Epithelial cell of umbilical artery (primary cell): ENCODE measurements around the gene COPS7A. TPM values are rescaled to one million over a fixed set of nuclear protein-coding genes. Genes with fewer than 3 reads are reported as not detected.

ENCODE experiments used
- total RNA-seq: library from RNA; depleted of rRNA; stranded (reverse); fragments of >200 nt; gene quantifications from 2 replicates; pipeline ENCODE4 v1.2.3, GENCODE V29; 2014

COPS7A gene, protein sequence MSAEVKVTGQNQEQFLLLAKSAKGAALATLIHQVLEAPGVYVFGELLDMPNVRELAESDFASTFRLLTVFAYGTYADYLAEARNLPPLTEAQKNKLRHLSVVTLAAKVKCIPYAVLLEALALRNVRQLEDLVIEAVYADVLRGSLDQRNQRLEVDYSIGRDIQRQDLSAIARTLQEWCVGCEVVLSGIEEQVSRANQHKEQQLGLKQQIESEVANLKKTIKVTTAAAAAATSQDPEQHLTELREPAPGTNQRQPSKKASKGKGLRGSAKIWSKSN
- 32.2 and 33.4 TPM in 2 replicates for total RNA-seq

GRCh38 chr12:6723607-6724408 lies at the start of gene COPS7A:
Gene COPS7A (plus strand): TSS chr12:6724046. CDS start chr12:6724657, 611 bp downstream.

DNA sequence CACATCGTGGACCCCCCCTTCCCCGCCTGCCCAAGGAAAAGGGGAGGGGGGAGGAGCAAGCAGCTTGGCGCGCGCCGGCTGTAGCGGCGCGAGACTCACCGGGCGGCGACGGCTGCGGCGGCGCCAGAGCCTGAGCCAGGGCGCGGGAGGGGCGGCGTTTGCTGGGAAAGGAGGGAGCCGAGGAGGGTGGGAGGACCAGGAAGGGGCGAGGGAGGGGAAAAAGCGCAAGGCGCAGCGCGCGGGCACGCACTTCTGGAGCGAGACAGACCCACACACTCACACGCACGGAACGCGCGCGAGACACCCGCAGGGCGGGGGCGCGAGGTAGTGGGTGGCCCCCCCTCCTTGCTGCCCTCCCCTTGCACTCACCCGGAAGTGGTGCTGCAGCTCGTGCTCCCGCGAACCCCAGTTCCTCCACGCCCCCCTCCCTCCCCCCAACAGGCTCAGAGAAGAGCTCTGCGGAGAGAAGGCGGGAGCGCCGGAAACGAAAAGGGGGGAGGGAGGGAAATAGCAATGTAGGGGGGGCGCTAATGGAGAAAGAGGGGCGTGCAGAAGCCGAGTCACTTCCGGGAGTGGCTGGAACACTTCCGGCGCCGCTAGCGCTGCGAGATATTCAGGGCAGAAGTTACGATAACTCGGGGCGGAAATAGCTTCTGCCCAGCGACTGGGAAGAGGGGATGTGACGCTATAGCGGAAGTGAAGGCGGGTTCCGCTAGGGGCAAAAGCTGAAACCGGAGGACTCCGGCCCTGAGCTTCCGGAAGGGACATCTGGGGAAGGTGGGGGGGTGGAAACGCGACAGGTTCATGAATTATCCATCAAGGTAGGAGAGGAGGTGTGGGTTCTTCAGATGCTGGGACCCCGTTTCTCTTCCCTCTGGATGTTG lies 34.6 kb upstream of the COPS7A start, which contains the start of gene ZNF384:
Gene ZNF384, minus strand, starts transcription at position 377 of the 884 bp plus-strand sequence. CDS start 9,855 bp downstream, outside the sequence.

GRCh38 chr12:6700646-6701051 lies 23.2 kb upstream of the COPS7A start, which contains the start of gene PIANP:
Gene PIANP (minus strand): TSS chr12:6700815. CDS start chr12:6698061, 2,754 bp downstream.

DNA sequence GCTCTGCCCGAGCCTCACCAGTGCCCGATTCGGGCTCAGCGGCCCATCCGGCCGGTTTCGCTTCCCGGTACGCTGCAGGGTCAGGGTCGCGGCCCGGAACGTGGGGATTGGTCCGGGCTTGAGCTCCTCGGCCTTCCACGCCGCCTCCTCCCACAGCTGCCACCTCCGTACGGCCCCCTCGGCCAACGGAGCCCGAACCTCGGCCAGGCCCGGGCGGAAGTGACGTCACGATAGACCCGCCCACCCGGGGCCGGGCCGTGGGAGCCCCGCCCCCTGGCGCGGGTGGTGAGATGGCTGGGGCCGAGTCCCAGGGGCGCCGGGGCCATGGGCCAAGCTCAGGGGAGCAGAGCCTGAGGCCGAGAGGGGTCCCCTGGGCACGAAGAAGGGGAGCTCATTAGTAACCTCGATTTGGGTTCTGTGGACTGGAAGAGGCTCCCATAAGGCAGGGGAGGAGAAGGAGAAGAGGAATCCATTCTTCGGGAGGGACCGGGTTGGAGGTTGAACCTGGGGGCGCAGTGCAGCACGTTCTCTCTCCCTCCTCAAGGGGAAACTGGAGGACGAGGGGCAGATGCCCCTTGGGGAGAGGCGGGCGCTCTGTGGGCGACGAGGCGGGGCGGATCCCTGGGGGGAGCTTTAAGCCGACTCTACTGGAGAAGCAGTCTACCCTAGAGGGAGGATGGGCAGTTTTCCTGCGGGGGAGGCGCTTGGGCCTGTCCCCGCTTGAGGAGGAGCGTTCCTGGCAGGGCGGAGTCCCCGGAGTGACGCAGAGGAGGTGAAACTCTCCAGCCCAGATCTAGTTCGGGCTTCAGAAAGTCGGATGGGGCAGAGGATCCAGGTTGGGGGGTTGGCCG lies 29.3 kb downstream of the COPS7A start, which contains the start of gene MLF2:
Gene MLF2, minus strand, starts transcription at position 221 of the 851 bp plus-strand sequence. CDS start 807 bp downstream, outside the sequence.

GRCh38 chr12:6765634-6766581 lies 42.1 kb downstream of the COPS7A start, which contains the start of gene PTMS:
Gene PTMS (plus strand): TSS chr12:6766363. CDS start chr12:6766706, 343 bp downstream.

GRCh38 chr12:6772331-6772695 lies 48.5 kb downstream of the COPS7A start, which contains the start of gene LAG3:
Gene LAG3 (plus strand): TSS chr12:6772520. CDS start chr12:6772853, 333 bp downstream.

Other genes with a start within 250 kb of the COPS7A start
- 109 and 117 TPM in 2 replicates for gene MRPL51, start 230.8 kb upstream of the COPS7A start, total RNA-seq
- 44.8 and 62.3 TPM in 2 replicates for gene NCAPD2, start 229.9 kb upstream of the COPS7A start, total RNA-seq
- 4,775 and 7,237 TPM in 2 replicates for gene GAPDH, start 189.5 kb upstream of the COPS7A start, total RNA-seq
- 7.6 and 7.8 TPM in 2 replicates for gene IFFO1, start 168.0 kb upstream of the COPS7A start, total RNA-seq
- gene NOP2, start 155.8 kb upstream of the COPS7A start, total RNA-seq: 21.4 and 33.9 TPM in 2 replicates
- gene CHD4, start 116.7 kb upstream of the COPS7A start, total RNA-seq: 143 and 200 TPM in 2 replicates
- not detected in 2 replicates for gene LPAR5, start 88.1 kb upstream of the COPS7A start, total RNA-seq
- gene ACRBP, start 76.6 kb upstream of the COPS7A start, total RNA-seq: 0.32 and 0.46 TPM in 2 replicates
- gene ING4, start 60.9 kb upstream of the COPS7A start, total RNA-seq: 36.7 and 52.1 TPM in 2 replicates
- gene ZNF384, start 34.7 kb upstream of the COPS7A start, total RNA-seq: 7.1 and 8.8 TPM in 2 replicates
- under 0.01 TPM in 1 of 2 replicates, not detected in the other for gene PIANP, start 23.2 kb upstream of the COPS7A start, total RNA-seq
- gene MLF2, start 29.1 kb downstream of the COPS7A start, total RNA-seq: 89.3 and 94.7 TPM in 2 replicates
- 39.4 and 54.6 TPM in 2 replicates for gene PTMS, start 42.3 kb downstream of the COPS7A start, total RNA-seq
- gene LAG3, start 48.5 kb downstream of the COPS7A start, total RNA-seq: under 0.01 and 0.15 TPM in 2 replicates
- not detected in 2 replicates for gene CD4, start 65.5 kb downstream of the COPS7A start, total RNA-seq
- gene GPR162, start 97.8 kb downstream of the COPS7A start, total RNA-seq: 9.4 and 9.7 TPM in 2 replicates
- 81.9 and 98.6 TPM in 2 replicates for gene P3H3, start 104.4 kb downstream of the COPS7A start, total RNA-seq
- gene GNB3, start 116.9 kb downstream of the COPS7A start, total RNA-seq: 0.65 and 1.4 TPM in 2 replicates
- 12.7 and 13.2 TPM in 2 replicates for gene CDCA3, start 127.2 kb downstream of the COPS7A start, total RNA-seq
- gene USP5, start 128.1 kb downstream of the COPS7A start, total RNA-seq: 84.5 and 88.4 TPM in 2 replicates
- 1,011 and 1,271 TPM in 2 replicates for gene TPI1, start 143.5 kb downstream of the COPS7A start, total RNA-seq
- 3.2 and 4.1 TPM in 2 replicates for gene SPSB2, start 149.3 kb downstream of the COPS7A start, total RNA-seq
- 4.2 and 9.1 TPM in 2 replicates for gene LRRC23, start 180.8 kb downstream of the COPS7A start, total RNA-seq
- 8.1 and 8.7 TPM in 2 replicates for gene ENO2, start 190.5 kb downstream of the COPS7A start, total RNA-seq
- 9.1 and 16.6 TPM in 2 replicates for gene ATN1, start 203.9 kb downstream of the COPS7A start, total RNA-seq
- not detected in 2 replicates for gene RNU7-1, start 219.8 kb downstream of the COPS7A start, total RNA-seq
- gene C12orf57, start 220.0 kb downstream of the COPS7A start, total RNA-seq: 137 and 143 TPM in 2 replicates
- under 0.01 and 0.15 TPM in 2 replicates for gene PTPN6, start 227.3 kb downstream of the COPS7A start, total RNA-seq
- 185 and 231 TPM in 2 replicates for gene PHB2, start 246.6 kb downstream of the COPS7A start, total RNA-seq
- 79.3 and 94.4 TPM in 2 replicates for gene EMG1, start 246.9 kb downstream of the COPS7A start, total RNA-seq